MCF 10A (cell line): Measurements from ENCODE around the gene SP2. TPM values are rescaled to one million over a fixed set of nuclear protein-coding genes. Genes with fewer than 3 reads are reported as not detected.
"Not testable (repeated sequence)": the region's sequence is repeated elsewhere in the genome, so short reads cannot be mapped to it uniquely, and the experiment has no call there.

ENCODE experiments used
- BruUV-seq: library from RNA; stranded (reverse); fragments of 400-500 nt; replicated peaks from 2 replicates; lab custom pipeline; 2021; lab: Mats Ljungman, UMichigan
- CTCF ChIA-PET: fragments of 300-600 bp; sonication (Branson Sonifier 250); formaldehyde crosslinking; extraction: SDS; loops from one replicate; lab custom pipeline; 2021; ENCODE audit warnings: antibody characterized with exemption, inconsistent platforms; lab: Yijun Ruan, JAX
- POLR2A ChIA-PET: fragments of 300-600, 350-650 bp; sonication (Branson Sonifier 250); formaldehyde crosslinking; extraction: SDS; loops from one replicate; lab custom pipeline; 2020; ENCODE audit warnings: antibody characterized with exemption, inconsistent platforms; lab: Yijun Ruan, JAX
- DNase-seq: peaks from one replicate; pipeline ENCODE4 v3.0.0-alpha.2; 2018; ENCODE audit not compliant: unreplicated experiment
- H3K27ac Mint-ChIP-seq: one replicate; pipeline ENCODE4 v1.8.0; 2022; ENCODE audit warnings: mild to moderate bottlenecking, low read depth, mixed read lengths; ENCODE audit not compliant: unreplicated experiment
- H3K27me3 Mint-ChIP-seq: one replicate; pipeline ENCODE4 v1.8.0; 2022; ENCODE audit warnings: mixed read lengths; ENCODE audit not compliant: insufficient read depth, unreplicated experiment
- H3K36me3 Mint-ChIP-seq: one replicate; pipeline ENCODE4 v1.8.0; 2022; ENCODE audit warnings: mild to moderate bottlenecking, moderate library complexity, mixed read lengths; ENCODE audit not compliant: insufficient read depth, unreplicated experiment
- H3K4me1 Mint-ChIP-seq: one replicate; pipeline ENCODE4 v1.8.0; 2022; ENCODE audit warnings: mixed read lengths; ENCODE audit not compliant: insufficient read depth, unreplicated experiment
- H3K4me3 Mint-ChIP-seq: one replicate; pipeline ENCODE4 v1.8.0; 2022; ENCODE audit warnings: mild to moderate bottlenecking, moderate library complexity, mixed read lengths; ENCODE audit not compliant: unreplicated experiment
- H3K9me3 Mint-ChIP-seq: one replicate; pipeline ENCODE4 v1.8.0; 2022; ENCODE audit warnings: mixed read lengths; ENCODE audit not compliant: unreplicated experiment
- CTCF ChIP-seq: fragments of 200-600 bp; IDR thresholded peaks from one replicate; pipeline ENCODE4 v1.8.0; 2022; ENCODE audit warnings: antibody characterized with exemption, mild to moderate bottlenecking; ENCODE audit not compliant: unreplicated experiment
- intact Hi-C: fragments of 100-400 bp; cut with micrococcal nuclease; formaldehyde crosslinking; loops from 2 replicates; pipeline ENCODE4 v1.14.1; 2022
- total RNA-seq: library from RNA; stranded (reverse); gene quantifications from 2 replicates; pipeline ENCODE4 v1.2.3, GENCODE V29; 2022

SP2 gene
- total RNA-seq, 1 experiment from 2014 or later = 15.1 TPM

DNA sequence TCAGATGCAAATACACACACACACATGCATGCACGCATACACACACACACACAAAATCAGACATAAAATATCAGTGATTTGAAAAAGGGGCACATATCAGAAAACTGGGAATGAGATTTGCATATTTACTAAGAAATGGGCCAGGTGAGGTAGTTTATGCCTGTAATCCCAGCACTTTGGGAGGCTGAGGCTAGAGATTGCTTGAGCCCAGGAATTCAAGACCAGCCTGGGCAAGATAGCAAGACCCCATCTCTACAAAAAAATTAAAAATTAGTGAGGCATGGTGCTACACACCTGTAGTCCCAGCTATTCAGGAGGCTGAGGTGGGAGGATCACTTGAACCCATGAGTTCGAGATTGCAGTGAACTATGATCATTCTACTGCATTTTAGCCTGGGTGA lies 23.0 kb downstream of the SP2 start:
- no TSS peak for BruUV-seq
- intact Hi-C loops = no loop called here
- Mint-ChIP-seq H3K27ac (no peak overlapping the region), H3K36me3 (peaks cover 56% of the 10 kb centered on the region), H3K4me3 (no peak overlapping the region), H3K27me3 (no peaks in the 10 kb centered on the region), H3K9me3 (no peaks in the 10 kb centered on the region), H3K4me1 (peaks cover 7% of the 10 kb centered on the region)
- CTCF ChIA-PET = interaction anchor here (0.5 to 1.5 kb wide), 4 partner anchors 22 to 805 kb away, joined by 3 to 5 read pairs (median 4); partner anchors contain the start of gene PNPO
- DNase-seq = no peak
- POLR2A ChIA-PET = interaction anchor here (1.0 to 1.4 kb wide), 3 partner anchors 12 to 18 kb away, joined by 4 to 6 read pairs (median 5); no protein-coding TSS in a partner anchor
- no peak for TF ChIP-seq CTCF

DNA sequence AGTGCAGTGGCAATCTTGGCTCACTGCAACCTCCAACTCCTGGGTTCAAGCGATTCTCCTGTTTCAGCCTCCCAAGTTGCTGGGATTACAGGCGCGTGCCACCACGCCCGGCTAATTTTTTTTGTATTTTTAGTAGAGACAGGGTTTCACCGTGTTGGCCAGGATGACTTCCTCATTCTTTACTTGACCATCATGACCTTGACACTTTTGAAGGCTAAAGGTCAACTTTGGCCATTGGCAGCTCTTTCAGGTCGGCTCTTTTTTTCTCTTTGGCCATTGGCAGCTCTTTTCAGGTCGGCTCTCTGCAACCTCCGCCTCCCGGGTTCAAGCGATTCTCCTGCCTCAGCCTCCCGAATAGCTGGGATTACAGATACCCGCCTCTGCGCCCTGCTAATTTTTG lies 23.9 kb downstream of the SP2 start:
- POLR2A ChIA-PET, intact Hi-C loops: not testable (repeated sequence)
- CTCF ChIA-PET = interaction anchor here (0.6 to 1.5 kb wide), 3 partner anchors 9 to 131 kb away, joined by 3 to 4 read pairs (median 3); no protein-coding TSS in a partner anchor

DNA sequence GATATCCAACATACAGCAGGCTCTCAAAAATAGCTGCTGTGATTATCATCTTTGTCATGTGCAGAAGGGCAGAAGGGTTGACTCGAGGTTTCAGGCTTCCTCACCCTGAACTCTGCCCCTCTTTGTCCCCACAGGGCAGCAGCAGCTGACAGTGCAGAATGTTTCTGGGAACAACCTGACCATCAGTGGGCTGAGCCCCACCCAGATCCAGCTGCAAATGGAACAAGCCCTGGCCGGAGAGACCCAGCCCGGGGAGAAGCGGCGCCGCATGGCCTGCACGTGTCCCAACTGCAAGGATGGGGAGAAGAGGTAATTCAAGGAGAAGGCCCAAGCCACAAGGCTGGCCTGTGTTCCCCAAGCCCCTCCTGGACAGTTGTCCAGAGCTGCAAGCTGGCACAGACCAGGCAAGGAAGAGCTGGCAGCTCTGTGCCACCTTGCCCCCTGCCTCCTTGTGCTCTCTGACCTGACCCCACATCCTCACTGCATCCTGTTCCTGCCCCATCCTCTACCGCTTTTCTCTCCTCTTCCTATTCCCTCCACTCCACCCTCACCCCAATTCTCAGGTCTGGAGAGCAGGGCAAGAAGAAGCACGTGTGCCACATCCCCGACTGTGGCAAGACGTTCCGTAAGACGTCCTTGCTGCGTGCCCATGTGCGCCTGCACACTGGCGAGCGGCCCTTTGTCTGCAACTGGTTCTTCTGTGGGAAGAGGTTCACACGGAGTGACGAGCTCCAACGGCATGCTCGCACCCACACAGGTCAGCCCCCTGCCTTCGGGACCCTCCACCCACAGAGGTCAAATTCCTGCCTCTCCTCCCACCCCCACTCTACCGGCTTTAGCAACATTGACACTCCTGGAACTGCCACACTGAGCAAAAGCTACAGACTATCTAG lies 29.0 kb downstream of the SP2 start:
- no peaks in the 10 kb centered on the region for H3K9me3 Mint-ChIP-seq
- POLR2A ChIA-PET = interaction anchor here (0.5 to 1.4 kb wide), 5 partner anchors 11 to 303 kb away, joined by 3 to 4 read pairs (median 3); partner anchors contain the start of genes PNPO and SP2
- CTCF ChIA-PET = interaction anchor here (0.6 to 1.4 kb wide), 2 partner anchors 22 to 411 kb away, joined by 3 to 5 read pairs; no protein-coding TSS in a partner anchor
- no peak overlapping the region for H3K4me3 Mint-ChIP-seq
- H3K27ac Mint-ChIP-seq = peak overlapping the region; percentile 73
- H3K27me3 Mint-ChIP-seq = no peaks in the 10 kb centered on the region
- peaks cover 60% of the 10 kb centered on the region for H3K36me3 Mint-ChIP-seq
- intact Hi-C loops = no loop called here
- H3K4me1 Mint-ChIP-seq = no peaks in the 10 kb centered on the region
- no peak for DNase-seq
- BruUV-seq = no TSS peak
- TF ChIP-seq CTCF = no peak

More for the DNA sequence above, 23.9 kb downstream of the SP2 start:
- H3K4me3 Mint-ChIP-seq, DNase-seq, H3K27ac Mint-ChIP-seq, H3K27me3 Mint-ChIP-seq, BruUV-seq, H3K4me1 Mint-ChIP-seq, H3K9me3 Mint-ChIP-seq: not testable (repeated sequence)
- H3K36me3 Mint-ChIP-seq = peaks cover 61% of the 10 kb centered on the region

DNA sequence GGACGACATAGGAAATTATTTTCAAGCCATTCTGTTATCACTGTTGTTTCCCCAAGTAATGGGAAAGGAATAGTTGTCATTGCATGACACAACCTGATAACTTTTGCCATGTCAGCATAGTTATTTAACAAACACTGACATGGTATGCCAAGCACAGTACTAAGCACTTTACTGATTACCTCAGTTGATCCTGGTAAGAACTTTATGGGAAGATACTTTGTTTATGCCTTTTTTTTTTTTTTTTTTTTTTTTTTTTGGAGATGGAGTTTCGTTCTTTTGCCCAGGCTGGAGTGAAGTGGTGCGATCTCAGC lies 29.6 kb downstream of the SP2 start:
- Mint-ChIP-seq H3K27ac (peak overlapping the region; percentile 73), H3K4me3 (no peak overlapping the region), H3K36me3 (peaks cover 55% of the 10 kb centered on the region), H3K27me3 (no peaks in the 10 kb centered on the region), H3K4me1 (no peaks in the 10 kb centered on the region), H3K9me3 (no peaks in the 10 kb centered on the region)
- POLR2A ChIA-PET = interaction anchor here (0.7 to 1.4 kb wide), 2 partner anchors 10 to 15 kb away, joined by 4 read pairs; partner anchors contain the start of gene PNPO
- no peak for DNase-seq
- intact Hi-C loops = no loop called here
- no peak for TF ChIP-seq CTCF
- no TSS peak for BruUV-seq
- CTCF ChIA-PET = interaction anchor here (0.6 kb wide), 1 partner anchor 411 kb away, joined by 3 read pairs; no protein-coding TSS in a partner anchor
